ENCODE data around the gene PLEKHG5.

The PLEKHG5 gene

DNA sequence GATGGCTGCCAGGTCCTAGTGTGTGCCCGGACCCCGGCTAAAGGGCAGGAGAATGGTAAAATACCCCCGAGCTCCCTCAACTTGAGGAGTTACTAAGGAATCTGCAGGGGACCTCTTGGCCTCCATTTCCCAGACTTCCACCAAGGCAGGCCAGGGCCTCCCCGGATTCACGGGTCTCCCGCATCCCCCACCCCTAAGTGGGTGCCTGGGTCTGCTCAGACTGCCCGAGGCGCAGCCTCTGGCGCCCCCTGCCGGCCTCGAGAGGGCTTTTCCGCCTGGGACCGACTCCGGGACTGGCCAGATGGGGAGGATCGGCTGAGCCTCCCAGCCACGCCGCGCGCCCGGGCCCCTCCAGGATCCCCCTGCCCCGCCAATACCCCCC, 1.7 kb downstream of the PLEKHG5 start:
- H3K27ac ChIP-seq = peak overlapping the region; percentile 88
- TF ChIP-seq, protein P1, sequence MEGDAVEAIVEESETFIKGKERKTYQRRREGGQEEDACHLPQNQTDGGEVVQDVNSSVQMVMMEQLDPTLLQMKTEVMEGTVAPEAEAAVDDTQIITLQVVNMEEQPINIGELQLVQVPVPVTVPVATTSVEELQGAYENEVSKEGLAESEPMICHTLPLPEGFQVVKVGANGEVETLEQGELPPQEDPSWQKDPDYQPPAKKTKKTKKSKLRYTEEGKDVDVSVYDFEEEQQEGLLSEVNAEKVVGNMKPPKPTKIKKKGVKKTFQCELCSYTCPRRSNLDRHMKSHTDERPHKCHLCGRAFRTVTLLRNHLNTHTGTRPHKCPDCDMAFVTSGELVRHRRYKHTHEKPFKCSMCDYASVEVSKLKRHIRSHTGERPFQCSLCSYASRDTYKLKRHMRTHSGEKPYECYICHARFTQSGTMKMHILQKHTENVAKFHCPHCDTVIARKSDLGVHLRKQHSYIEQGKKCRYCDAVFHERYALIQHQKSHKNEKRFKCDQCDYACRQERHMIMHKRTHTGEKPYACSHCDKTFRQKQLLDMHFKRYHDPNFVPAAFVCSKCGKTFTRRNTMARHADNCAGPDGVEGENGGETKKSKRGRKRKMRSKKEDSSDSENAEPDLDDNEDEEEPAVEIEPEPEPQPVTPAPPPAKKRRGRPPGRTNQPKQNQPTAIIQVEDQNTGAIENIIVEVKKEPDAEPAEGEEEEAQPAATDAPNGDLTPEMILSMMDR (conservative IDR thresholded peaks at IDR 0.05) = peak; percentile 99
- no peak for TF ChIP-seq ZFX (IDR thresholded peaks at IDR 0.05)

DNA sequence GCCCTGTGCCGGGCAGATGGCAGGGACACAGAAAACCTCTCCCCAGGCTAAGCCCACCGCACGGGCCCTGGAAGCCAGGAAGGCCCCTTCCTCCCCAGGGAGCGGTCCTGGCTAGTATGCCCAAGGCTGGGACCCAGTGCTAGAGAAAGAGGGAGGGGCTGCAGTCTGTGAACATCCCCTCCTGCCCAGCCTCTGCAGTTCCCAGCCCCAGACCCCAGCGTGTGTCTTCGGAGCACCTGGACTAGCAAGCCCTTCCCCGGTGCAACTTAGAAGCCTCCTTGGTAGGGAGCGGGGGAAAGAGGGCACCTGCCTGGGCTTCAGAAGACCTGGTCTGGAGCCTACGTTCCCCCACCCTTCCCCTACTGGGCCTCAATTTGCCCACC, 2.1 kb downstream of the PLEKHG5 start:
- no peak for TF ChIP-seq ZFX (IDR thresholded peaks at IDR 0.05)
- TF ChIP-seq, protein P1 (conservative IDR thresholded peaks at IDR 0.05) = no peak
- no peak overlapping the region for H3K27ac ChIP-seq

DNA sequence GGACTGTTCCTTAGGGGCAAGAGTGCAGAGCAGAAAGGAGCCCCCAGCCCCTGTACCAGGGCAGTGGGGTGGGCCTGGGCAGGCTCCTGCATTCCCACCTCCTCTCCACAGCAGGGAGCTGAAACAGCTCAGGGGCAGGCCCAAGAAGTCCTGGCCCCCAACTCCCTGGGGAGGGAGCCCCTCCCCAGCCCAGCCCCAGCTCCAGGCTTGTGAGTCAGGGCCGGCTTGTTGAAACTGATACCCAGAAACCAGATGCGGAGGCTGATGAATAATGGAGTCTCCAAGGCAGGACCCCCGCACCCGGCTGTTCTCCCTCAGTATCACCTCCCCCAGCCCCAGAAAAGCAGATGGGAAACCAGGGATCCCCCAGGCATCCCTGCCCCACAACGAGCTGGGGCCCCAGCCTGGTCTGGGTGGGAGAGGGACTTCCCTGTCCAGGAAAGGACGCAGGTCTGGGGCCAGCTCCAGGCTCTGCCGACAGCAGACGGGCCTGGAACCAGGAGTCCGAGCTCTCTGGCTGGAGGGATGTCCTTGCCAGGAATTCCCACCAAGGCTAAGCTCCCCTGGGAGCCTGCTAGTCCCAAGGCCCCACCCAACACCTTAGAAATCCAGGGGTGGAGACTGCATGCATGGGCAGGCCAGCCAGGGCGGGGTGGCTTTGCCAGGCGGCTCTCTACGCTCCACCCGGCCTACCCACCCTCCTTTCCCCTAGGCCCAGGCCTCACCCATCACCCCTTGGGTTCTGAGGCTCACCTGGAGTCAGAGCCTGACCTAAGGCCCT, 2.7 kb downstream of the PLEKHG5 start:
- TF ChIP-seq ZFX (IDR thresholded peaks at IDR 0.05) = no peak
- TF ChIP-seq, protein P1 (conservative IDR thresholded peaks at IDR 0.05) = no peak
- H3K27ac ChIP-seq = no peak overlapping the region

DNA sequence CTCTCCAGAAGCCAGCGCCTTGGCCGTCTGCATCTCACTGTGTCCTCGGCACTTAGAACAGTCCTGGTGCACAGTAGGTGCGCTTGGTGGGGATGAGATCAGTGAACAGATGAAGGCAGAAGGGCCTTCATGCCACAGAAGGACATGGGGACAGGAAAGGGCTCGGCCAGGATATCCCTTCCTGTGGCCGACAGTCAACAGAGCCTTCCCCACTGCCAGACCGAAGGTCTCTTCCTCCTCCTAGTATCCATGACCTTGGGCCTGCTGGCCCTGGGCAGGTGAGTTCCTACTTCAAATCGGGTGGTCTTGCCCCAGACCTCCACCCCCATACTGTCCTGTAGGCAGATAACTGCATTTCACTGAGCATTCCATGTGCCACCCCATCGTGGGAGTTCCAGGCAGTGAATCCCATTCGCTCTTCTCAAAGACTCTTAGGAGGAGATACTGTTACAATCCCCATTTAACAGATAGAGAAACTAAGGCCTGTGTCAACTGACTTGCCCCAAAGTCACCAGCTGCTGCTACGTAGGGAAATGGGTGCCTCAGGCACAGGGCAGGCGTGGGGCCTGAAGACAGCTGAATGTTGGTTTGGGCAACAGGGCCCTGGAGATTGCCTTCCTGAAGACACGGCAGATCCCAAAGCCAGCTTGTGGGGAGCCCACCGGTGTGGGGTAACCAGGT, 3.5 kb downstream of the PLEKHG5 start:
- no peak overlapping the region for H3K27ac ChIP-seq
- no peak for TF ChIP-seq ZFX (IDR thresholded peaks at IDR 0.05)
- TF ChIP-seq, protein P1 (conservative IDR thresholded peaks at IDR 0.05) = no peak

DNA sequence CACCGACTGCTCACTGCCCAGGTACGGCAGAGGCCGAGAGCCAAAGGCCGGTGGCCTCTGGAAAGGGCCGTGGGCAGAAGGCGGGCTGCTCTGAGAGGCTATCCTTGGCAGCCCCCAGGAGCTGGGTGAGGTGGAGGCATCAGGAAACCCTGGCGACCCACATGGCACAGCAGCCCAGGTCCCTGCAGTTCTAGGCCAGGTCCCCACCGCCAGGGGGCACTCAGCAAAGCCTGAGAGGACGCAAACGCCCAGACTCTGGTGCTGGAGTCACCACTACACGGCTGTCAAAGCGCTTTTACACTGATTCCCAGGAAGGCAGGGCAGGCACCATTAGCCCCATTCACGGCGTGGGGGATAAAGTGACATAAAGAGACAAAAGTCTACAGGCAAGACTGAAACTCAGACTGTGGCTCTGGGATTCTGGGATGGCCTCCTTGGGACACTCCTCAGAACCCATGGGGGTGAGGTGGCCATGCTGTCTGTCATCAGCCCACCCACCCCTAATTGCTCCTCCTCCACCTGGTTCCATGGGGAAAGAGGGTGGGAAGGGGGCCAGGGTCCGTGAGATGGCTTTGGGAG, 4.9 kb downstream of the PLEKHG5 start:
- H3K27ac ChIP-seq = no peak overlapping the region
- TF ChIP-seq ZFX (IDR thresholded peaks at IDR 0.05) = no peak
- TF ChIP-seq, protein P1 (conservative IDR thresholded peaks at IDR 0.05) = peak; percentile 96

DNA sequence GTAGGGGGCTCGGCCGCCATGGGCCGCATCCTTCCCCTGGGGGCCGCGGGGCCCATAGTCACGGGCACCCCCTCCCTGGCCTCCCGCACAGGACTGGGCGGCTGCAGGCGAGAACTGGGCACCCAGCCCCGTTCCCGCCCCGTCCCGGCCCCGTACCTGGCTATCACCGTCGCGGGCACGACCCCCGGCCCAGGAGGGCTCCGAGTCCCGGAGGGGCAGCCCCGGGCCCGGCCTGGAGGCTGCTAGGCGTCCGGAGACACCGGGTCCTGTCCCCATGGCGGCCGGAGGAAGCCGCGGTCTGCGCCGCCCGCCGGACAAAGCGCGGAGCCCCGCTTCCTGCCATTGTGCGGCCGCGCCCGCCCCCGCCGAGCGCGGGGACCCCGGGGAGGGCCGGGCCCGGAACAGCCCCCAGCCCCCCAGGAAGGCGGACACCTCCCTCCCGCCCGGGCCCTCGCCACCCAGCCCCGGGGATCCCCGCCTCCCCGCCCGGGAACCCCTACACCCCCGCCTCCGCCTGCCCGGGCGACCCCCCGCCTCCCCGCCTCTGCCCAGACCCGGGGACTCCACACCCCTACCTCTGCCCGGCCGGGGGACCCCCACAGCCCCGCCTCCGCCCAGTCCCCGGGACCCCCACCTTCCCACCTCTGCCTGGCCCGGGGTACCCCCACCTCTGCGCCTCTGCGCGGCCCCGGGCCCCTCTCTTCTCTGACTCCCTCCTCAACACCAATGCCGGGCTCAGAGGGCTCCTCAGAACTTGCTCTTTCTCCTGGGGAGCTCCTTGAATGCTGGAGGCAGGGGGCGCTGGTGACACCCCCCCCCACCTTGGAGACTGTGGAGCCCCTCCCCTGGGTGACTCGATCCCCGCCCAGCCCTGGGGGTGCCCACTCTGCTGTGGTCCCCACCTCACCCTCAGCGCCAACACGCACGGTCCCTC, 6.0 kb downstream of the PLEKHG5 start:
- no peak overlapping the region for H3K27ac ChIP-seq
- no peak for TF ChIP-seq ZFX (IDR thresholded peaks at IDR 0.05)
- TF ChIP-seq, protein P1 (conservative IDR thresholded peaks at IDR 0.05) = no peak
